ENCODE measurements around the gene CAMTA1.

CAMTA1 gene

GRCh38 chr1:7385471-7386225, 600.4 kb downstream of the CAMTA1 start:
- DNase-seq: no peak

- no peak for DNase-seq
Observed at GRCh38 chr1:7386226-7387052, 601.2 kb downstream of the CAMTA1 start.

GRCh38 chr1:7387053-7387927, 602.0 kb downstream of the CAMTA1 start:
- no peak for DNase-seq

GRCh38 chr1:7388141-7388487, 602.9 kb downstream of the CAMTA1 start:
- DNase-seq: no peak

GRCh38 chr1:7388488-7389185, 603.4 kb downstream of the CAMTA1 start:
- DNase-seq: no peak

- DNase-seq: no peak
Observed at GRCh38 chr1:7389201-7389905, 604.1 kb downstream of the CAMTA1 start.

GRCh38 chr1:7389906-7390603, 604.8 kb downstream of the CAMTA1 start:
- no peak for DNase-seq

- no peak for DNase-seq
Observed at GRCh38 chr1:7390604-7391000, 605.3 kb downstream of the CAMTA1 start.

GRCh38 chr1:7393136-7393535, 607.9 kb downstream of the CAMTA1 start:
- no peak for DNase-seq

- no peak for DNase-seq
Observed at GRCh38 chr1:7395251-7395650, 610.0 kb downstream of the CAMTA1 start.

- no peak for DNase-seq
Observed at GRCh38 chr1:7398982-7399381, 613.7 kb downstream of the CAMTA1 start.

- DNase-seq: no peak
Observed at GRCh38 chr1:7399514-7400125, 614.4 kb downstream of the CAMTA1 start.

GRCh38 chr1:7400566-7400965, 615.3 kb downstream of the CAMTA1 start:
- no peak for DNase-seq

GRCh38 chr1:7401814-7402547, 616.7 kb downstream of the CAMTA1 start:
- DNase-seq: no peak

GRCh38 chr1:7402548-7402850, 617.2 kb downstream of the CAMTA1 start:
- no peak for DNase-seq

GRCh38 chr1:7403265-7404045, 618.2 kb downstream of the CAMTA1 start:
- DNase-seq: no peak

- no peak for DNase-seq
Observed at GRCh38 chr1:7404046-7404742, 618.9 kb downstream of the CAMTA1 start.

GRCh38 chr1:7405844-7406500, 620.7 kb downstream of the CAMTA1 start:
- DNase-seq: no peak

Data from NCI-H1048 (cell line).